Subcutaneous adipose tissue (tissue), 4 donors: ENCODE data around the gene ZNF593OS. TPM values are rescaled to one million over a fixed set of nuclear protein-coding genes. Genes with fewer than 3 reads are reported as not detected.

Experiments used
- total RNA-seq, 4 donors: library from RNA; depleted of rRNA; stranded (reverse); fragments of >200 nt; gene quantifications; one replicate each; pipeline ENCODE4 v1.1.0, GENCODE V29; 2016
- TF ChIP-seq, protein P1 (sequence below): fragments of 450-650 bp; IDR thresholded peaks from one replicate; pipeline ENCODE4 v1.5.1; 2016; ENCODE audit warnings: low read depth, mild to moderate bottlenecking, control low read depth, antibody characterized with exemption, moderate library complexity

Gene ZNF593OS
- total RNA-seq, 4 donors from 2014 or later: not detected

GRCh38 chr1:26191739-26192138 is 20.1 kb upstream of the ZNF593OS start:
- TF ChIP-seq, protein P1, sequence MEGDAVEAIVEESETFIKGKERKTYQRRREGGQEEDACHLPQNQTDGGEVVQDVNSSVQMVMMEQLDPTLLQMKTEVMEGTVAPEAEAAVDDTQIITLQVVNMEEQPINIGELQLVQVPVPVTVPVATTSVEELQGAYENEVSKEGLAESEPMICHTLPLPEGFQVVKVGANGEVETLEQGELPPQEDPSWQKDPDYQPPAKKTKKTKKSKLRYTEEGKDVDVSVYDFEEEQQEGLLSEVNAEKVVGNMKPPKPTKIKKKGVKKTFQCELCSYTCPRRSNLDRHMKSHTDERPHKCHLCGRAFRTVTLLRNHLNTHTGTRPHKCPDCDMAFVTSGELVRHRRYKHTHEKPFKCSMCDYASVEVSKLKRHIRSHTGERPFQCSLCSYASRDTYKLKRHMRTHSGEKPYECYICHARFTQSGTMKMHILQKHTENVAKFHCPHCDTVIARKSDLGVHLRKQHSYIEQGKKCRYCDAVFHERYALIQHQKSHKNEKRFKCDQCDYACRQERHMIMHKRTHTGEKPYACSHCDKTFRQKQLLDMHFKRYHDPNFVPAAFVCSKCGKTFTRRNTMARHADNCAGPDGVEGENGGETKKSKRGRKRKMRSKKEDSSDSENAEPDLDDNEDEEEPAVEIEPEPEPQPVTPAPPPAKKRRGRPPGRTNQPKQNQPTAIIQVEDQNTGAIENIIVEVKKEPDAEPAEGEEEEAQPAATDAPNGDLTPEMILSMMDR: no peak

GRCh38 chr1:26190373-26190987 is 18.8 kb upstream of the ZNF593OS start, which contains the start of gene CATSPER4:
Gene CATSPER4 (plus strand): TSS chr1:26190602. CDS start chr1:26190628, 26 bp downstream.
- TF ChIP-seq, protein P1: no peak

DNA sequence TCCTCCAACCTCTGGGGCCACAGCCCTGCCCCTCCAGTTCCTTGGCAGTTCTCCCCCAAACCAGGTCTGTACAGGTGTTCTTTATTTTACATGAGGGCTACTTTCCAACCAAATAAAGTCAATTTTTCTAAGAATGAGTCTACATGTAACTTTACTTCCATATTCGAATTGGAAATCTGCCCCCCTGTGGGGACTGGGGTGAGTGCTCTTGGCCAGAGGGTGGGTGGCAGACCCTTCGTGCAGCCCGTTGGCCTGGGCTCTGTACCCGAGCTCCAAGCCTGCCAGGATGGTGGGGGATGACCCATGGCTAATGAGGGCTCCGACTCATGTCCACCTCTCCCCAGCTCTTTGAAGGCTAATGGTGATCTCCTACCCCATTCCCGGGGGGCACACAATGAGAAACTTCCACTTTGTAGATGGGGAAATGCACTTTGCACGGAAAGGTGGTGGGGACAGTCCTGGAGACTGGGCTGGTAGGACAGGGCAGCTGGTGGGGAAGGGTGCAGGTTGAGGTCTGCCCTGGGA is 18.2 kb upstream of the ZNF593OS start:
- TF ChIP-seq, protein P1: no peak

DNA sequence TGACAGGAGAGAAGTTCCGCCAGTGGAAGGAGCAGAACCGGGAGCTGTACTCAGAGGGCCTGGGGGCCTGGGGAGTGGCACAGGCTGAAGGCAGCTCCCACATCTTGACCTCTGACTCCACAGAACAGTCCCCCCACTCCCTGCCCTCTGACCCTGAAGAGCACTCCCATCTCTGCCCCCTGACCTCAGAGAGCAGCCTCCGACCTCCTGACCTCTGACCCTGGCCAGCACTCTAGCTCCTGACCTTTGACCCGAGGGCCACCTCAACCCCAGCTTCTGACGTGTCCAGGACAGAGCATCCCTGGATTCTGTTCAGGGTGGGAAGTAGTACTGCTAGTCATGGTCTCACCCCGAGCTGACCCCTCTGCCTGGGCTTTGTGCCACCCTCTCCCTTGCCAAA is 17.7 kb upstream of the ZNF593OS start:
- TF ChIP-seq, protein P1: no peak

GRCh38 chr1:26188477-26188876 is 16.8 kb upstream of the ZNF593OS start:
- TF ChIP-seq, protein P1: no peak

- TF ChIP-seq, protein P1: no peak
Measured at GRCh38 chr1:26187882-26188281, 16.2 kb upstream of the ZNF593OS start.

- TF ChIP-seq, protein P1: no peak
Measured at GRCh38 chr1:26184883-26185282, 13.3 kb upstream of the ZNF593OS start.
